GM18511 (cell line): ENCODE measurements around the gene VWCE.

Source experiments
- ATAC-seq: cut with Tn5 transposase; IDR thresholded peaks from one replicate; pipeline ENCODE4 v1.9.1; 2021; ENCODE audit warnings: mild to moderate bottlenecking, moderate library complexity; ENCODE audit not compliant: unreplicated experiment

The VWCE gene

GRCh38 chr11:61294717-61295595 is at the start of gene VWCE:
Gene VWCE (minus strand): TSS chr11:61295316. CDS start chr11:61295037, 279 bp downstream.
- peak; percentile 78 for ATAC-seq

- no peak for ATAC-seq
These were observed 49.0 kb upstream of the VWCE start for GRCh38 chr11:61343792-61344745.

- no peak for ATAC-seq
These were observed 47.2 kb upstream of the VWCE start for GRCh38 chr11:61342207-61342803.

- ATAC-seq = no peak
These were observed 46.6 kb upstream of the VWCE start for GRCh38 chr11:61341706-61342105.

- ATAC-seq = no peak
These were observed 45.9 kb upstream of the VWCE start for GRCh38 chr11:61340979-61341378.

GRCh38 chr11:61339490-61339878 is 44.4 kb upstream of the VWCE start:
- no peak for ATAC-seq

- no peak for ATAC-seq
These were observed 43.8 kb upstream of the VWCE start for GRCh38 chr11:61338783-61339489.

GRCh38 chr11:61337706-61338470 is 42.8 kb upstream of the VWCE start:
- no peak for ATAC-seq

GRCh38 chr11:61336171-61336935 is 41.2 kb upstream of the VWCE start:
- peak; percentile 48 for ATAC-seq

GRCh38 chr11:61335355-61335710 is 40.2 kb upstream of the VWCE start:
- no peak for ATAC-seq

- no peak for ATAC-seq
These were observed 39.6 kb upstream of the VWCE start for GRCh38 chr11:61334434-61335354.

- peak; percentile 16 for ATAC-seq
These were observed 38.7 kb upstream of the VWCE start for GRCh38 chr11:61333550-61334433.

GRCh38 chr11:61332797-61333549 is 37.9 kb upstream of the VWCE start, which contains the start of the genes DDB1 and TKFC:
Gene DDB1 (minus strand): TSS chr11:61333105. CDS start chr11:61332968, 137 bp downstream.
Gene TKFC (plus strand): TSS chr11:61333228. CDS start chr11:61334729, 1,501 bp downstream.
- ATAC-seq = peak; percentile 91

GRCh38 chr11:61332281-61332796 is 37.2 kb upstream of the VWCE start:
- no peak for ATAC-seq

GRCh38 chr11:61331651-61332050 is 36.5 kb upstream of the VWCE start:
- ATAC-seq = no peak

GRCh38 chr11:61329871-61330270 is 34.8 kb upstream of the VWCE start:
- no peak for ATAC-seq
